ENCODE measurements around the gene SVOPL.

Gene SVOPL

GRCh38 chr7:138662076-138662990 lies 38.8 kb downstream of the SVOPL start:
- in situ Hi-C loops (cut with HindIII; ENCODE audit: low sequenced_read_pairs): no loop called here

- in situ Hi-C loops (cut with HindIII; ENCODE audit: low sequenced_read_pairs): no loop called here
Measured at GRCh38 chr7:138661069-138661635, 40.0 kb downstream of the SVOPL start.

GRCh38 chr7:138658889-138659288 lies 42.3 kb downstream of the SVOPL start:
- in situ Hi-C loops (cut with HindIII; ENCODE audit: low sequenced_read_pairs): loop anchor here (5.0 kb wide), 1 partner anchor 43 kb away; the partner anchor contains the start of gene SVOPL

GRCh38 chr7:138657854-138658386 lies 43.2 kb downstream of the SVOPL start:
- in situ Hi-C loops (cut with HindIII; ENCODE audit: low sequenced_read_pairs): loop anchor here (5.0 kb wide), 1 partner anchor 44 kb away; the partner anchor contains the start of gene SVOPL

- in situ Hi-C loops (cut with HindIII; ENCODE audit: low sequenced_read_pairs): loop anchor here (5.0 kb wide), 1 partner anchor 45 kb away; the partner anchor contains the start of gene SVOPL
Measured at GRCh38 chr7:138656952-138657351, 44.2 kb downstream of the SVOPL start.

GRCh38 chr7:138654616-138655015 lies 46.5 kb downstream of the SVOPL start:
- in situ Hi-C loops (cut with HindIII; ENCODE audit: low sequenced_read_pairs): loop anchor here (5.0 kb wide), 1 partner anchor 48 kb away; the partner anchor contains the start of gene SVOPL

- in situ Hi-C loops (cut with HindIII; ENCODE audit: low sequenced_read_pairs): no loop called here
Measured at GRCh38 chr7:138649506-138649905, 51.7 kb downstream of the SVOPL start.

GRCh38 chr7:138645284-138645683 lies 55.9 kb downstream of the SVOPL start:
- in situ Hi-C loops (cut with HindIII; ENCODE audit: low sequenced_read_pairs): no loop called here

- in situ Hi-C loops (cut with HindIII; ENCODE audit: low sequenced_read_pairs): no loop called here
Measured at GRCh38 chr7:138632826-138633602, 68.1 kb downstream of the SVOPL start.

- in situ Hi-C loops (cut with HindIII; ENCODE audit: low sequenced_read_pairs): no loop called here
Measured at GRCh38 chr7:138632384-138632783, 68.8 kb downstream of the SVOPL start.

- in situ Hi-C loops (cut with HindIII; ENCODE audit: low sequenced_read_pairs): no loop called here
Measured at GRCh38 chr7:138630059-138630610, 71.0 kb downstream of the SVOPL start.

GRCh38 chr7:138627361-138627760 lies 73.8 kb downstream of the SVOPL start:
- in situ Hi-C loops (cut with HindIII; ENCODE audit: low sequenced_read_pairs): no loop called here

GRCh38 chr7:138626846-138627245 lies 74.3 kb downstream of the SVOPL start:
- in situ Hi-C loops (cut with HindIII; ENCODE audit: low sequenced_read_pairs): no loop called here

- in situ Hi-C loops (cut with HindIII; ENCODE audit: low sequenced_read_pairs): no loop called here
Measured at GRCh38 chr7:138625849-138626230, 75.3 kb downstream of the SVOPL start.

- in situ Hi-C loops (cut with HindIII; ENCODE audit: low sequenced_read_pairs): no loop called here
Measured at GRCh38 chr7:138625084-138625848, 75.9 kb downstream of the SVOPL start.

- in situ Hi-C loops (cut with HindIII; ENCODE audit: low sequenced_read_pairs): no loop called here
Measured at GRCh38 chr7:138622841-138623240, 78.3 kb downstream of the SVOPL start.

- in situ Hi-C loops (cut with HindIII; ENCODE audit: low sequenced_read_pairs): no loop called here
Measured at GRCh38 chr7:138618933-138619332, 82.2 kb downstream of the SVOPL start.

- in situ Hi-C loops (cut with HindIII; ENCODE audit: low sequenced_read_pairs): no loop called here
Measured at GRCh38 chr7:138618506-138618905, 82.7 kb downstream of the SVOPL start.

GRCh38 chr7:138616085-138616484 lies 85.1 kb downstream of the SVOPL start:
- in situ Hi-C loops (cut with HindIII; ENCODE audit: low sequenced_read_pairs): no loop called here

GRCh38 chr7:138613630-138614029 lies 87.5 kb downstream of the SVOPL start:
- in situ Hi-C loops (cut with HindIII; ENCODE audit: low sequenced_read_pairs): no loop called here
